Heart right ventricle (tissue), 16 donors: ENCODE data around the gene PKNOX2. TPM values are rescaled to one million over a fixed set of nuclear protein-coding genes. Genes with fewer than 3 reads are reported as not detected.
A peak's percentile ranks its signal among the peaks of the same experiment; 100 is the strongest.

Experiments used
- ATAC-seq, 8 donors: fragments of 200-7000 bp; cut with Tn5 transposase; one replicate each; pipeline ENCODE4 v1.9.1; 2020; ENCODE audit warnings: mild to moderate bottlenecking in 8 of 8, moderate library complexity in 8 of 8, moderate number of reproducible peaks in 1 of 8
- DNase-seq, 2 donors: peaks; one replicate each; pipeline ENCODE4 v3.0.0-alpha.2; 2020
- H3K27ac ChIP-seq, 10 donors: fragments of 200-600 bp; sonication (generic) in 2 of 10; one replicate each; pipeline versions ENCODE4 v1.5.0 to v1.8.0; 2020 to 2022; ENCODE audit warnings: mild to moderate bottlenecking in 3 of 10
- H3K27me3 ChIP-seq, 7 donors: fragments of 200-600 bp; one replicate each; pipeline ENCODE4 v1.8.0; 2021 to 2022; ENCODE audit warnings: mild to moderate bottlenecking in 2 of 7
- H3K36me3 ChIP-seq, 9 donors: fragments of 200-600 bp; sonication (generic) in 1 of 9; one replicate each; pipeline versions ENCODE4 v1.5.0 to v1.8.0; 2020 to 2022; ENCODE audit warnings: mild to moderate bottlenecking in 2 of 9
- H3K4me1 ChIP-seq, 9 donors: fragments of 200-600 bp; sonication (generic) in 1 of 9; one replicate each; pipeline versions ENCODE4 v1.5.0 to v1.8.0; 2020 to 2022; ENCODE audit warnings: mild to moderate bottlenecking in 4 of 9
- H3K4me3 ChIP-seq, 10 donors: fragments of 200-600 bp; sonication (generic) in 2 of 10; one replicate each; pipeline versions ENCODE4 v1.5.0 to v1.8.0; 2020 to 2022; ENCODE audit warnings: mild to moderate bottlenecking in 7 of 10, moderate library complexity in 2 of 10
- H3K9me3 ChIP-seq, 11 donors: fragments of 200-600 bp in 10 of 11; sonication (generic) in 2 of 11; one replicate each; pipeline versions ENCODE4 v1.5.0 to v1.8.0; 2013 to 2022; ENCODE audit warnings: mild to moderate bottlenecking in 2 of 11, control low read depth in 1 of 11, moderate library complexity in 1 of 11
- WGBS, 2 donors: extraction: QIAGEN DNeasy Blood & Tissue Kit; methylation state at CpG; one replicate each; pipeline ENCODE4 v1.1.7; 2013; ENCODE audit warnings: inconsistent platforms in 1 of 2; 5-methylcytosine and 5-hydroxymethylcytosine counted together
- intact Hi-C, 10 donors: fragments of 100-400 bp; cut with DNase I; formaldehyde crosslinking; loops; one replicate each; pipeline versions ENCODE4 v1.11.1 to v1.14.2; 2022
- polyA plus RNA-seq, 2 donors: library from polyadenylated mRNA; stranded (reverse); fragments of 200-250 nt; gene quantifications; one replicate each; pipeline ENCODE4 v1.2.3, GENCODE V29; 2013
- total RNA-seq, 10 donors: library from RNA; stranded (reverse); fragmentation: NEBNext Ultra II Directional in 3 of 10; extraction: Animal tissue kit (Norgen Biotek cat#: 25700) in 3 of 10; gene quantifications; one replicate each; pipeline versions ENCODE4 v1.2.1 to v1.2.4, GENCODE V29; 2021 to 2023
- TF ChIP-seq, protein P1 (sequence below), 9 donors: fragments of 200-600 bp; sonication (generic) in 2 of 9; IDR thresholded peaks; one replicate each; pipeline versions ENCODE4 v1.5.0 to v1.8.0; 2021 to 2022; ENCODE audit warnings: antibody characterized with exemption in 9 of 9, mild to moderate bottlenecking in 5 of 9, moderate library complexity in 1 of 9
- donor health status: Arrhythmogenic right ventricular cardiomyopathy.
- donor health status: ischemic (EF 13 %, LVEDD 7.1; RV severe dilation, severe dysfunction).
- donor health status: healthy with polysubstance abuse.
- donor health status: DM: no; HTN: yes; CAD: no.
- donor health status: DM: no; HTN: no; CAD: no.
- donor health status: ischemic (EF 25% LVEDD 6.9; RV normal size, moderate dysfunction).
- donor health status: ischemic (EF 25% LVEDD 5.7; RV mildly dilated, moderate dysfunction).
- donor health status: healthy.
- donor health status: DM: yes; HTN: yes; CAD: no.
- donor health status: Ischemic cardiomyopathy.
- donor health status: ischemic (EF 35%, LVEDD 5.7; RV mildly dilated, moderate dysfunction).
- donor health status: nonischemic (EF 11% LVEDD 7.7; RV severe dilation, severe dysfunction).
- donor health status: DM: yes; HTN: yes; CAD: no.
- donor health status: PGD.
- donor health status: ischemic (EF 29% LVEDD 5.4; RV normal size, mild dysfunction).
- donor health status: nonischemic (EF 23%, LVEDD 6.1; RV moderate dilation, normal function).

The PKNOX2 gene
- total and polyA plus RNA-seq, 12 donors = 2.5 to 5.8 (median 4.5) TPM

DNA sequence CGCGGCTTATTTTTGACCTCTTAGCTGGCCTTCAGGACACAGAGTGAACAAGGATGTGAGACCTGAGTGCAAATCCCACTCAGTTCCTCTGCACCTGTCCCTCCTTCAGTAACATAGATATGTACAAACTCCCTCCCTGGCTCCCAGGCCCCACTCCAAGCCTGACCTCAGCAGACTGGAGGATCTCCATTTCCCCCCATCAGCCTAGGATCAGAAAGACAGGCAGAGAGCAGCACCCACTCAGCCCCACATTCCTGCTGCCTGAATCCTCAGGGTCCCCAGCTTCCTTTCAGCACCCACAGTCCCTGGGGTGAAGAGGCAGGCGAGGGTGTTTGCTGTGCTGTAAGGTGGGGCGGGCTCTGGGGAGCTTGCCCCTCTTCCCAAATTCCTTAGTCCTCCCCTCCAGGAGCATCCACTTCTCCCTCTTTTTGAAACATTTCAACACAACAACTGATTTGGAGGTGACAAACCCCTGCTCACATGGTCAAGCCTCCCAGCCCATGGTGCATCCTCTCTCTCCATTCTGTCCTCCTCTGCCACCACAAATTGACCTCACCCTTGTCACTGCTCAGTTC is 180.4 kb downstream of the PKNOX2 start:
- Histone ChIP-seq H3K27me3 (no peaks in the 10 kb centered on the region), H3K4me3 (no peak overlapping the region), H3K36me3 (no peaks in the 10 kb centered on the region), H3K9me3 (no peaks in the 10 kb centered on the region), H3K27ac (peak overlapping the region in 7 of 10 donors; percentile 31 to 65 (median 56)), H3K4me1 (peaks cover 3 to 43% (median 23%) of the 10 kb centered on the region in 9 donors)
- intact Hi-C loops = loop anchor here (1.0 to 10.0 kb wide), 12 partner anchors 57 to 390 kb away; partner anchors contain the start of genes CCDC15 (in 3 of the 10) and PKNOX2 (in 3 of the 10)
- 94 to 99% methylated on average over 4 of the region's 4 CpGs for WGBS, 2 donors
- TF ChIP-seq, protein P1, sequence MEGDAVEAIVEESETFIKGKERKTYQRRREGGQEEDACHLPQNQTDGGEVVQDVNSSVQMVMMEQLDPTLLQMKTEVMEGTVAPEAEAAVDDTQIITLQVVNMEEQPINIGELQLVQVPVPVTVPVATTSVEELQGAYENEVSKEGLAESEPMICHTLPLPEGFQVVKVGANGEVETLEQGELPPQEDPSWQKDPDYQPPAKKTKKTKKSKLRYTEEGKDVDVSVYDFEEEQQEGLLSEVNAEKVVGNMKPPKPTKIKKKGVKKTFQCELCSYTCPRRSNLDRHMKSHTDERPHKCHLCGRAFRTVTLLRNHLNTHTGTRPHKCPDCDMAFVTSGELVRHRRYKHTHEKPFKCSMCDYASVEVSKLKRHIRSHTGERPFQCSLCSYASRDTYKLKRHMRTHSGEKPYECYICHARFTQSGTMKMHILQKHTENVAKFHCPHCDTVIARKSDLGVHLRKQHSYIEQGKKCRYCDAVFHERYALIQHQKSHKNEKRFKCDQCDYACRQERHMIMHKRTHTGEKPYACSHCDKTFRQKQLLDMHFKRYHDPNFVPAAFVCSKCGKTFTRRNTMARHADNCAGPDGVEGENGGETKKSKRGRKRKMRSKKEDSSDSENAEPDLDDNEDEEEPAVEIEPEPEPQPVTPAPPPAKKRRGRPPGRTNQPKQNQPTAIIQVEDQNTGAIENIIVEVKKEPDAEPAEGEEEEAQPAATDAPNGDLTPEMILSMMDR (IDR thresholded peaks at IDR 0.05) = no peak
- ATAC-seq (no peak), DNase-seq (no peak)

DNA sequence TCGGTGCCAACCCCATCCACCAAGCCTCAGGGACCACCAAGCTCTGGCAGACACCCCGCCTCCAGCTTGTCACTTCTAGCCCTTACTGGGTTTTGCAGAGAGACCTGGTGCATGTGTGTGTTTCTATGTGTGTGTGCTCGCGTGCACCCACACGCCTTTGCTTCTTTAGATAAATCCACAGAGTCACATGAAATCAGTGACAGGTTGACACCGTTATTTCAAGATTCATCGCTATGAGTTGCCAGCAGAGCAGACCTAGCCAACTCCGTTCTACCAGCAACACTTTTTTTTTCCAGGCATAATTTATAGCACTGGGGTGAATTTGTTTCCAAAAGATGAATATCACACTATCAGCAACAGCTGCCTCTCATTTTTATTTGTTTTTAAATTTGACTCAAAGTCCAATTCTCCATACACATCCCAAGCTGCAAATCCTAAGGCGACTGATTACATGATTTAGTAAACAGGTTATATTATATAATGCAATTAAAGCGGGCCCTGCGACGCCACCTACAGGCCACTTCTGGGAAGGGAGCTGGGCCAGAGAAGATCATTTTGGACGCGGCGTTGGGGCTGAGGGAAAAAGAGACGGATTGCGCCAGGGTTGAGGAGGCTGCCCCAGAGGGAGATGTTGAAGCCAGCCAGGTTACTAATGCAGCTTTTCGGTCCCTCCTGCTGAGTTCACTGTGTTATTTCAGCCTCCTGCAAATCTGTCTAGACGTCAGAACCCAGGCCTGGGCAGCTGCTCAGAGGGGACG is 181.0 kb downstream of the PKNOX2 start:
- Histone ChIP-seq H3K4me3 (no peak overlapping the region), H3K36me3 (no peaks in the 10 kb centered on the region), H3K4me1 (peaks cover 3 to 43% (median 23%) of the 10 kb centered on the region in 9 donors), H3K27ac (peak overlapping the region in 9 of 10 donors; percentile 31 to 81 (median 64)), H3K9me3 (no peaks in the 10 kb centered on the region), H3K27me3 (no peaks in the 10 kb centered on the region)
- WGBS, 2 donors = 28 to 35% methylated on average over 20 of the region's 20 CpGs
- ATAC-seq (peak; percentile 76 to 88 (median 82)), DNase-seq (peak; percentile 81 to 85)
- TF ChIP-seq, protein P1 (IDR thresholded peaks at IDR 0.05) = peak; percentile 75 to 93 (median 88)
- intact Hi-C loops = loop anchor here (1.0 to 10.0 kb wide), 12 partner anchors 57 to 391 kb away; partner anchors contain the start of genes PKNOX2 (in 5 of the 10) and CCDC15 (in 3 of the 10)

DNA sequence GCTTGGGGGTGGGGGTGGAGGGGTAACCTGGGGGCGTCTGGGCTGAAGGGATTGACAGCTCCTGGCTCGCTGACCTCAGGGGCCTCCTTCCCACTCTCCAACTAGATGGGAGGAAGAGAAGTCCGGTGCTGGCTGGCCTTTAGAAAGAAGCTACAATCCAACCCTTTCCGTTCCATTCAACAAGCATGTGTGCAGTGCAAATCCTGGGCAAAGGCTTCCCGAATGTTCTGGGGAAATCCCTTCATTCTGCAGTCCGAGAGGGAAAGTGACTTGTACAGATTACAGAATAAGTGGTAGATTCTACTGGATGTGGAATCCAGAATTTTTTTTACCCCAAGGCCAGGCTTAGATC is 181.6 kb downstream of the PKNOX2 start:
- no peak for DNase-seq
- Histone ChIP-seq H3K4me3 (no peak overlapping the region), H3K27ac (peak overlapping the region in 8 of 10 donors; percentile 31 to 81 (median 66)), H3K9me3 (no peaks in the 10 kb centered on the region), H3K36me3 (no peaks in the 10 kb centered on the region), H3K27me3 (peaks cover 0 to under 1% (median 0%) of the 10 kb centered on the region in 7 donors), H3K4me1 (peaks cover 3 to 43% (median 23%) of the 10 kb centered on the region in 9 donors)
- TF ChIP-seq, protein P1 (IDR thresholded peaks at IDR 0.05) = no peak
- 35 to 45% methylated on average over 6 of the region's 6 CpGs for WGBS, 2 donors
- intact Hi-C loops = loop anchor here (2.0 to 10.0 kb wide), 10 partner anchors 56 to 391 kb away; partner anchors contain the start of genes CCDC15 (in 3 of the 10) and PKNOX2 (in 3 of the 10)
- ATAC-seq = peak in 4 of 8 donors; percentile 16 to 44 (median 34)

DNA sequence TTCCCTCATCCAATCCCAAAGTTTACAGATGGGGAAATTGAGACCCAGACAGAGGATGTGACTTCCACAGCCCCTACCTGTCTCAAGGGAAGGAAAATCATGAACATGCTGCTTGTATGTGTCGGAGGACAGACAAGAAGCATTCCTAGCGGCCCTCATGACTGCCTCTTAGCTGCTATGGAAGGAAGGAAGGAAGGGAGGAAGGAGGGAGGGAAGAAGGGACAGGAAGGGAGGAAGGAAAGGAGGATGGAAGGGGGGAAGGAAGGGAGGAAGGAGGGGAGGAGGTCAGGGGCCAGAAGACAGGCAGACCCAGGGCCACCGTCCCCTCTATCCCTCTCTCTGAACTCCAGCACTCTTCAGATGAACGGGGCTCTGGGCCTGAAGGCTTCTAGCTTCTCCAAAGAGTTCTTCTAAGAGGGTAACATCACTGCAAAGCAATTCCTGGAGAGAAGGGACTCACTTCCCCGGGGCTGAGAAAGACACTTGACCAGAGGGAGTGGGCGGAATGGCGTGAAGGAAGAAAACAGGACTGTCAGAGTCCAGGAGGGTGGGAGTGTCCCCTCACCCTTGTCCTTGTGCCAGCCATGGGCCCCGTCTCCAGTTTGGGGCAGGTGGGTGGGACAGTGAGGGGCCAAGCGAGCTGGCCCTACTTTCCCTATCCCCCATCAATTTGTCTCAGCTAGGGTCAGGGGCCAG is 182.2 kb downstream of the PKNOX2 start:
- TF ChIP-seq, protein P1 (IDR thresholded peaks at IDR 0.05) = no peak
- Histone ChIP-seq H3K4me1 (peaks cover 3 to 43% (median 23%) of the 10 kb centered on the region in 9 donors), H3K27ac (peak overlapping the region in 8 of 10 donors; percentile 31 to 81 (median 66)), H3K36me3 (no peaks in the 10 kb centered on the region), H3K4me3 (no peak overlapping the region), H3K9me3 (no peaks in the 10 kb centered on the region), H3K27me3 (peaks cover 0 to 2% (median 0%) of the 10 kb centered on the region in 7 donors)
- ATAC-seq (peak in 1 of 8 donors; percentile 4), DNase-seq (no peak)
- intact Hi-C loops = loop anchor here (2.0 to 10.0 kb wide), 10 partner anchors 56 to 392 kb away; partner anchors contain the start of genes CCDC15 (in 3 of the 10) and PKNOX2 (in 3 of the 10)
- 80 to 82% methylated on average over 9 of the region's 9 CpGs for WGBS, 2 donors
